GM12892 (cell line): ENCODE measurements around the gene REN. TPM values are rescaled to one million over a fixed set of nuclear protein-coding genes. Genes with fewer than 3 reads are reported as not detected.

ENCODE experiments used
- DNase-seq: peaks from one replicate; pipeline ENCODE4 v3.0.0; 2011; ENCODE audit not compliant: insufficient read length
- FAIRE-seq: peaks from 2 replicates; lab custom pipeline; 2011; peaks lifted over from hg19 to GRCh38; lab: Jason Lieb, UNC
- POLR2A ChIP-seq: IDR thresholded peaks from 2 replicates; pipeline ENCODE4 v1.6.1; 2011; ENCODE audit warnings: low read depth, low read length, control low read depth
- POLR2AphosphoS5 ChIP-seq: IDR thresholded peaks from 2 replicates; pipeline ENCODE4 v1.6.1; 2011; ENCODE audit warnings: low read depth, low read length, control low read depth
- TAF1 ChIP-seq: IDR thresholded peaks from 2 replicates; pipeline ENCODE4 v1.6.1; 2011; ENCODE audit warnings: low read depth, mild to moderate bottlenecking, control low read depth, low read length, borderline replicate concordance
- polyA plus RNA-seq: library from polyadenylated mRNA; unstranded; fragments of >200 nt; gene quantifications from one replicate; pipeline ENCODE4 v1.2.1, GENCODE V29; 2012; ENCODE audit warnings: missing spikeins, inconsistent platforms; ENCODE audit not compliant: missing spikeins

Gene REN
- polyA plus RNA-seq: not detected

DNA sequence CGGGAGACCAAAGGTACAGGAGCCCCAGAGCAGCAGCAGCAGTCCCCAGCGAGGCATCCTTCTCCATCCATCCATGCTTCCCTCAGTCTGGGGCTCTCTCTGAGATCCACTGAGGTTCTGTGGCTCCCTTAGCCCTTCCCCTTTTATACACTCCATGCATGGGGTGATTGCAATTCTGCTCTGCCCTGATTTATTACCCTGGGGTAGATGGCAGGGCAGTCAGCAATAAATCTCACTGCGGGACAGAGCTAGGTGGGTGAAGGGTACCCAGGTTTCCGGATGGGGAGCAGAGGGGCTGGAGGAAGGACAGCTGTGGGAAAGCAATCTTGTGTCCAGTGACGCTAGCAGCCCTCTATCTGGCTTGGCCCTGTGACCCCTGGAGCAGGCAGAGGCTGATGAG, at the start of gene REN:
REN (minus strand) TSS at position 119 of the 400 bp plus-strand sequence; CDS start at position 75, 44 bp downstream.
- TF ChIP-seq POLR2A (no peak), TAF1 (no peak), POLR2AphosphoS5 (no peak)
- DNase-seq (no peak), FAIRE-seq (no peak)

DNA sequence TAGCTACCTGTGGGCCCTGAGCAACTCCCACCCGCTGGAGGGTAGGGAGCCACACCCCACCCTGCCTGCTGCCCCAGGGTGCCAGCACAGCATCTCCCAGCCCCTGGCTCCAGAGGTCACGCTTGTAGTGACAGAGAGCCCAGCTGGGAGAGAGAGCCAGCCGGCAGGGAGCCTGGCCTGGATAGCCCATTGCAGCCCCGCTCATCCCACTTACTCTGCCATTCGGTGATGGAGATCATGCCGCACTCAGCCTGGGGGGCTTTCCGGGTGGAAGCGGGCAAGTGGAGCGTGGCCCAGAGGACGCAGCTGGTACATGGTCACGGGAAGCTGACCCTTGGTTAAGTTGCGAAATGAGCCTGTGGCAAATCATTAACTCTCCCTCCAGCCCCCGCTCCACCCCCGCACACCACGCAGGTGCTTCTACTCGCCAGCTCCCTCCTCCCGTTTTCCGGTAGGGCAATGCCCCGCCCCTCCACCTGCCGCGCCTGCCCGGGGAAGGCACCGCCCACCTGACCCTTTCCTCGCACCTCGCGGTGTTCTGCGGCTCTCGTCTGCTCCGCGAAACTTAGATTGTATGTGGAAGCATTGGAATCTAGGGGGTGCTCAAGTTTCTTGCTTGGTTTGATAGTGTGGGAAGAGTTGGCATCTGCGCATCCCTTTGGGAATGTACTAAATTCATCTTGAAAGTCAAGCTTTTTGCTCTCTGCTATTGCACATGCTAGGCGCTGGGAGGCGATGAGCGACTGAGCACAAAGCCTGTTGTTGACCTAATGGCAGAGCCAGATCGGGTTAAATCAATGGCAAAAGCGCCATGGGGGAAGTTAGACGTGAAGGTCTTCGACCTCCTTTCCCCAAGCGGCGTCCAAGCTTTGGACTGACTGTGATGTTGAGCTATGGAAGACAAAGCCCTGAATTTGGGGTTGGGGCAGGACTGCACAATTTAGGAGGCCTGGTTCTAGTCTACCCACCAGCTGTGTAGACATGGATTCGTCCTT, 47.8 kb upstream of the REN start, which contains the start of gene GOLT1A:
GOLT1A (minus strand) TSS at position 321 of the 995 bp plus-strand sequence; CDS start at position 239, 82 bp downstream.
- FAIRE-seq: no peak
- DNase-seq: no peak
- no peak for TF ChIP-seq POLR2A
- TF ChIP-seq POLR2AphosphoS5: no peak
- TF ChIP-seq TAF1: no peak

DNA sequence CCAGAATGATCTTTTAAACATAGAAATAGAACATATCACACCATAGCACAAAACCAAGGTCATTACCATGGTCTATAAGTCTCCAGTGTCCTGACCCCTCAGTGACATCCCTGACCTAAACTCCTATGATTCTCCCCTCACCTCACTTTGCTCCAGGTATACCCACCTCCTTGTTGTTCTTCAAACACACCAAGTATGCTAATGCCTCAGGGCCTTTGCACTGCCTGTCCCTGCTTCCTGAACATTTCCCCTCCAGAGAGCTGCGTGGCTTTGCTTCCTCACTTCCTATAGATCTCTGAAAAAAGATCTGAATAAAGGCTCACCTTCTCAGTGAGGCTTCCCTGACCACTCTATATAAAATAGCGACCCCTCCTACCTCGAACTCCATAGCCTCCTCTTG, 46.6 kb upstream of the REN start:
- TF ChIP-seq POLR2A (no peak), TAF1 (no peak), POLR2AphosphoS5 (no peak)
- DNase-seq (no peak), FAIRE-seq (no peak)

DNA sequence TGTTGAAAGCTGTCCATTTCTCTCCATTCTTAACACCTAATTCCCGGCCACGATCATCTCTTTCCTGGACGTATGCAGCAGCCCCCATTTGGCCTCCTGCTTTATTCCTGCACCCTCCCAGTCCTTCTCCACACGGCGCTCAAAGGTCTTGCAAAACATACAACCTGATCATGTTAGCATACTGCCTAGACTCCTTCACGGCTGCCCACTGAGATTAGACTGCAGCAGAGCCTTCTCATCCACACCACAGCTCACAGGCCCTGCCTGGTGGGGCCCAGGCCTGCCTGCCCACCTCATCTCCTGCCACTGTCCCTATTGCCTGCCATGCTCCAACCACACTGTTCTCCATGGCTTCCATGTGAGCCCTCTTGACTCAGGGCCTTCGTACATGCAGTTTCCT, 44.9 kb upstream of the REN start:
- no peak for TF ChIP-seq POLR2A
- TF ChIP-seq POLR2AphosphoS5: no peak
- no peak for TF ChIP-seq TAF1
- DNase-seq (no peak), FAIRE-seq (no peak)

DNA sequence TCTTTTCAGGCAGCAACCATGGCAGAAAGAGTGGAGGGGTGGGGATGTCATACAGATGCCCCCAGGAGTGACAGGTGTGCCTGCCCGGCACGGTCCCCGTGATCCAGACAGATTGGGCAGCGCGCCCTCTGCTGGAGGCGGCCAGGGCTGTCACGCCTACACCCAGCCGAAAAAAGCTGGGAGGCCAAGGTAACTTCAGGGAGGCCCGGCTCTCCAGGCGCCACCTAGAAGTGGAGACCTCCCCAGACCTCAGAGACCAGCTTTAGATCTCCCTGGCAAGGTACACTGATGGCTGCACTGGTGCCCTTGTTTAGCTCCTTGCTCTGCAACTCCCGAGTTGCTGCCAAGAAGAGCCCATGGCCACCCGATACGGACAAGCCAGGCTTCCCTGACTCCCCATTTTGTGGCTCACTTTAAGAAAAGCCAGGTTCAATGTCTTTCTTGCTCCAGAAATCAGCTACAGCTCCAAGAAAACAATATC, 41.0 kb upstream of the REN start:
- no peak for FAIRE-seq
- no peak for TF ChIP-seq POLR2AphosphoS5
- TF ChIP-seq TAF1: no peak
- no peak for TF ChIP-seq POLR2A
- DNase-seq: peak; percentile 68

DNA sequence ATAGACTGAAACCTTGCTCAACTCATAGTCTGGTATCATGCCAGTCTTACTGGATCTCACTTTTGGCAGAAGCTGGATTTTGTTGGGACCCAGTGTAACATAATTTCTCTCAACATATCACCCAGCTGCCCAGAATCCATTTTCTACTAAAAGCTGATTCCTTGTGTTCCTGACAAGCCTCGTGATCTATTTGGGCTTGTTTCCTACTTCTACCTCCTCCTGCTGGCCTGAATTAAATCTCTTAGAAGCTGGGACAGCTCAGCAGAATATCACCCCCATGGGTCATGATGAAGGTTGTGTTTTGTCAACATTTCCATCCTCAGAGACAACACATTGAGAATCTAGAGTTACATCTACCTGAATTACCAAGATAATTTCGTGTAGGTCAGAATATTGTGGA, 40.0 kb upstream of the REN start:
- TF ChIP-seq POLR2AphosphoS5: no peak
- no peak for TF ChIP-seq TAF1
- TF ChIP-seq POLR2A: no peak
- no peak for FAIRE-seq
- no peak for DNase-seq

DNA sequence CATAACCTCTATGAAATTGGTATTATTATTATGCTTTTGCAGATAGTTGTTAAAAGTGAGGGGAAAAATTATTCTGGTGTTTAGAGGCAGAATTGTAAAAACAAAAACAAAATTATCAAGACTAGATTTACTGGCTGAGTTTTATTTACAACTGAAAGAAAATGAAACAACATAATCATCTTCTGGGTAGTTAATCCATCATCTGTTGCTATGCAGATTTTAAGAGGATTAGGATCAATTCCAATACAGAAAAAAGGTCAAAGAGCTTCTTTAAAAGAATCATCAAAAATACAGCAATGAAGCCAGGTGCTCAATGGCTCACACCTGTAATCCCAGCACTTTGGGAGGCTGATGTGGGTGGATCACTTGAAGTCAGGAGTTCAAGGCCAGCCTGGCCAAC, 39.3 kb upstream of the REN start:
- TF ChIP-seq POLR2A (no peak), POLR2AphosphoS5 (no peak), TAF1 (no peak)
- FAIRE-seq: no peak
- no peak for DNase-seq

DNA sequence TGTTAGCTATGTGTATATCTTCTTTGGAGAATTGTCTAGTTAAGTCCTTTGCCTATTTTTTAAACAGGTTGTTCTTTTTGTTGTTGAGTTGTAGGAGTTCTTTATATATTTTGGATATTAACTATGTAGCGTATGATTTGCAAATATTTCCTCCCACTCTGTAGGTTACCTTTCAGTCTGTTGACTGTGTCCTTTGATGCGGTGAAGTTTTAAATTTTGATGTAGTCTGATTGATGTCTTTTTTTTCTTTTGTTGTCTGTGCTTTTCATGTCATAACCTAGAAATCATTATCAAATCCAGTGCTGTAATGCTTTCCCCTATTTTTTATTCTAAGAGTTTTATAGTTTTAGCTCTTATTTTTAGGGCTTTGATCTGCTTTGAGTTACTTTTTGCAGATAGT, 38.8 kb upstream of the REN start:
- TF ChIP-seq POLR2AphosphoS5 (no peak), TAF1 (no peak), POLR2A (no peak)
- FAIRE-seq (no peak), DNase-seq (no peak)

DNA sequence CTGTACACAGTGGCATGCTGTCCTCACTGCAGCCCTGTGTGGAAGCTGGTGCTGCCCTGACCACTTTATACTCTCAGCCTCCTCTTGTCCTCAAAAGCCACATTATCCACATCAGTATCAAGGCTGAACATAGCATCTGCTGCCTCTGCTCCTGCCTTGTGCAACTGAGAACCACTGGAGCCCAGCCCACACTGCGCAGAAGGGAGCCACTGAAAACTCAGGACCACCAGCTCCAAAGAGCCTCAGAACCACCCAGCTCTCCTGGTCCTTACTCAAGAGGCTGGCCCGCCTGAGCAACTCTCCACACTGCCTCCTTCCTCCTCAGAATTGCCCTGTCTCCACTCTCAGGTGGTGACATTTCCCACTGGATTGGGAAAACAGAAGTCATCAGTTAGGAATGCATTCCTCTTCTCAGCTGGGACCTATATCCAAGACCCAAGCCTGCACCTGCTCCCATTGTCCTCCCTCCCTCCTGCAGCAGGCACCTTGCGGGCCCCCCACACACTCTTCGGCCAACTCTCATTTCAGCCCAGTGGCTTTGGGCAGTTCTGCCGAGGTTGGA, 37.1 kb upstream of the REN start:
- no peak for DNase-seq
- TF ChIP-seq POLR2A: no peak
- TF ChIP-seq POLR2AphosphoS5: no peak
- no peak for FAIRE-seq

DNA sequence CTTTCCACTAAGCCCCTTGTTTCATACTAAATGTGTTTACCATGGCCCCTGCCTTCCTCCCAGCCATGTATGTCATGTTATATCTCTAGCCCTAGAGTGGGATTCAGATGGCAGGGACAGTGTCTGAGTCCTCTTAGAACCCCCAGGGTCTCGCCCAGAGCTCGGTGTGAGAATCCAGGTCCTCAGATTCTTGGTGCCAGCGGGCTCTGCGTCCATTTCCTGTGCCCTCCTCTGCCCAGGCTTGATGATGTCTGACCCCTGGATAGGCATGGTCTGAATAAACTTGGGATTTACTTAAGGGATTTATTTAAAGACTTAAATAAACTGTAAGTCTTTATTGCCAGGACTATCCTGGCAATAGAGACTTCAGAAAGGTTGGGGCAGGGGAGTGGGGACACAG, 36.3 kb upstream of the REN start:
- DNase-seq: no peak
- TF ChIP-seq TAF1 (no peak), POLR2A (no peak), POLR2AphosphoS5 (no peak)
- no peak for FAIRE-seq

DNA sequence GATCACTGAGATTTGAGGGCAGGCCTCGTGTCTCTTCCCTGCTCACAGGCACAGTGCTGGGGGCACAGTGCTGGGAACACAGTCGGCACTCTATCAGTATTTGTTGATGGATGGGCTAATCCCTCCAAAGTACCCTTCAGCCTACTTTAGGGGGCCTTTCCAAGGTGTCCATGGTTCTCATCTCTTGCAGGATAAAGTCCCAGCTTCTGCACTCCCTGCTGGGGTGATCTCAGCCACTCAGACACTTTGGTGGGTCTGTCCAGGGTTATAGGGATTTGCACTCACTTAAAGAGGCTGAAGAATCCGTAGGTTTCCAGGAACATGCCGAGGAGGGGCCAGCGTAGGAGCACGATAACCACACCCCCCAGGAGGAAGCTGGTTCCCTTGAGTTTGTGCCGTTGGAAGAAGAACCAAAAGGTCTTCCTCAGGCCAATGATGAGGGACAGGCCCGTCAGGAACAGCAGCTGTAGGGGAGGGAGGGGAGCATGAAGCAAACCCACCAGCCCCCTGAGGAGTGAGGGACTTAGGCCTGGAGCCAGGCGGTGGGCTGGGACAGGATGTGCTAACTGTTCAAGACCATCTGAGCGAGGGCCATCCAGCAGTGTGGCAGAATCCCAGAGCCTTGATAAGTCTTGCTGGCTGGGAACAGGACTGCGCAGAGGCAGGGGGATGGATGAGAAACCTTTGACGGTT, 35.4 kb upstream of the REN start:
- TF ChIP-seq TAF1 (no peak), POLR2AphosphoS5 (no peak), POLR2A (no peak)
- FAIRE-seq: no peak
- DNase-seq: no peak
